Measurements from ENCODE around the gene SLC6A4. TPM values are rescaled to one million over a fixed set of nuclear protein-coding genes. Genes with fewer than 3 reads are reported as not detected.

SLC6A4 gene
- total RNA-seq, 2 donors from 2014 or later = 0.38 to 1.8 TPM

GRCh38 chr17:30251931-30252330 is 16.4 kb upstream of the SLC6A4 start:
- Histone ChIP-seq H3K27me3 (ENCODE audit: control insufficient read depth, insufficient read depth, low read length, poor library complexity, severe bottlenecking) (no peaks in the 10 kb centered on the region), H3K36me3 (ENCODE audit: control insufficient read depth, insufficient read depth, low read length) (peaks cover 79% of the 10 kb centered on the region), H3K9ac (ENCODE audit: extremely low read depth, low read length, poor library complexity, severe bottlenecking) (no peak overlapping the region), H3K27ac (ENCODE audit: low read depth, low read length) (no peak overlapping the region), H3K9me3 (ENCODE audit: control insufficient read depth, low read length) (peaks cover 13% of the 10 kb centered on the region), H3K4me1 (ENCODE audit: control insufficient read depth, insufficient read depth, low read length) (peaks cover 17% of the 10 kb centered on the region), H3K4me3 (ENCODE audit: low read length) (no peak overlapping the region)
- H3K36me3 Mint-ChIP-seq (ENCODE audit: low read depth) = peaks cover 58% of the 10 kb centered on the region
- no peaks in the 10 kb centered on the region for H3K27me3 Mint-ChIP-seq (ENCODE audit: insufficient read depth)
- H3K9me3 Mint-ChIP-seq = peaks cover 8% of the 10 kb centered on the region
- H3K4me1 Mint-ChIP-seq = peaks cover 44% of the 10 kb centered on the region
- H3K27ac Mint-ChIP-seq = no peak overlapping the region
- no peak overlapping the region for H3K4me3 Mint-ChIP-seq
- TF ChIP-seq CTCF (conservative IDR thresholded peaks at IDR 0.05) = no peak
- no peak for DNase-seq

- WGBS, 2 experiments (ENCODE audit: insufficient coverage in 1 of 2, insufficient read length in 1 of 2) = 95 to 96% methylated on average over 4 to 5 of the region's 5 CpGs
- Histone ChIP-seq H3K4me3 (ENCODE audit: low read length) (no peak overlapping the region), H3K27ac (ENCODE audit: low read depth, low read length) (no peak overlapping the region), H3K36me3 (ENCODE audit: control insufficient read depth, insufficient read depth, low read length) (peaks cover 69% of the 10 kb centered on the region), H3K9ac (ENCODE audit: extremely low read depth, low read length, poor library complexity, severe bottlenecking) (no peak overlapping the region), H3K4me1 (ENCODE audit: control insufficient read depth, insufficient read depth, low read length) (peaks cover 23% of the 10 kb centered on the region), H3K27me3 (ENCODE audit: control insufficient read depth, insufficient read depth, low read length, poor library complexity, severe bottlenecking) (no peaks in the 10 kb centered on the region), H3K9me3 (ENCODE audit: control insufficient read depth, low read length) (peaks cover 13% of the 10 kb centered on the region)
- TF ChIP-seq CTCF (conservative IDR thresholded peaks at IDR 0.05) = no peak
- Mint-ChIP-seq H3K27me3 (ENCODE audit: insufficient read depth) (no peaks in the 10 kb centered on the region), H3K9me3 (peaks cover 8% of the 10 kb centered on the region), H3K4me3 (no peak overlapping the region), H3K36me3 (ENCODE audit: low read depth) (peaks cover 53% of the 10 kb centered on the region), H3K4me1 (peaks cover 52% of the 10 kb centered on the region), H3K27ac (no peak overlapping the region)
- no peak for DNase-seq
Observed at GRCh38 chr17:30249460-30249859, 14.0 kb upstream of the SLC6A4 start.

- Histone ChIP-seq H3K9ac (ENCODE audit: extremely low read depth, low read length, poor library complexity, severe bottlenecking) (no peak overlapping the region), H3K4me1 (ENCODE audit: control insufficient read depth, insufficient read depth, low read length) (peaks cover 23% of the 10 kb centered on the region), H3K27me3 (ENCODE audit: control insufficient read depth, insufficient read depth, low read length, poor library complexity, severe bottlenecking) (no peaks in the 10 kb centered on the region), H3K27ac (ENCODE audit: low read depth, low read length) (no peak overlapping the region), H3K9me3 (ENCODE audit: control insufficient read depth, low read length) (peaks cover 13% of the 10 kb centered on the region), H3K36me3 (ENCODE audit: control insufficient read depth, insufficient read depth, low read length) (peaks cover 65% of the 10 kb centered on the region), H3K4me3 (ENCODE audit: low read length) (no peak overlapping the region)
- TF ChIP-seq CTCF (conservative IDR thresholded peaks at IDR 0.05) = no peak
- peaks cover 52% of the 10 kb centered on the region for H3K4me1 Mint-ChIP-seq
- peaks cover 53% of the 10 kb centered on the region for H3K36me3 Mint-ChIP-seq (ENCODE audit: low read depth)
- no peaks in the 10 kb centered on the region for H3K27me3 Mint-ChIP-seq (ENCODE audit: insufficient read depth)
- no peak for DNase-seq
- no peak overlapping the region for H3K4me3 Mint-ChIP-seq
- 94 to 100% methylated on average over 1 to 2 of the region's 2 CpGs for WGBS, 2 experiments (ENCODE audit: insufficient coverage in 1 of 2, insufficient read length in 1 of 2)
- H3K27ac Mint-ChIP-seq = no peak overlapping the region
- peaks cover 8% of the 10 kb centered on the region for H3K9me3 Mint-ChIP-seq
Observed at GRCh38 chr17:30248786-30249185, 13.3 kb upstream of the SLC6A4 start.

All from endodermal cell (in vitro differentiated cells).